ENCODE results near the gene ADCY7.

Gene ADCY7

GRCh38 chr16:50284131-50284911 lies 18.0 kb downstream of the ADCY7 start:
- DNase-seq = no peak

- DNase-seq = no peak
Measured at GRCh38 chr16:50285406-50286003, 19.2 kb downstream of the ADCY7 start.

GRCh38 chr16:50286681-50287080 lies 20.3 kb downstream of the ADCY7 start:
- no peak for DNase-seq

- DNase-seq = no peak
Measured at GRCh38 chr16:50288026-50288425, 21.7 kb downstream of the ADCY7 start.

GRCh38 chr16:50288920-50289319 lies 22.6 kb downstream of the ADCY7 start:
- DNase-seq = no peak

- DNase-seq = no peak
Measured at GRCh38 chr16:50289950-50290764, 23.8 kb downstream of the ADCY7 start.

- DNase-seq = no peak
Measured at GRCh38 chr16:50290856-50291255, 24.5 kb downstream of the ADCY7 start.

GRCh38 chr16:50291719-50292565 lies 25.6 kb downstream of the ADCY7 start:
- no peak for DNase-seq

GRCh38 chr16:50292566-50292948 lies 26.2 kb downstream of the ADCY7 start:
- no peak for DNase-seq

GRCh38 chr16:50293041-50293783 lies 26.9 kb downstream of the ADCY7 start:
- DNase-seq = no peak

GRCh38 chr16:50293994-50294855 lies 27.9 kb downstream of the ADCY7 start:
- no peak for DNase-seq

- no peak for DNase-seq
Measured at GRCh38 chr16:50294955-50295354, 28.6 kb downstream of the ADCY7 start.

GRCh38 chr16:50295541-50296132 lies 29.3 kb downstream of the ADCY7 start:
- DNase-seq = no peak

GRCh38 chr16:50296807-50297206 lies 30.5 kb downstream of the ADCY7 start:
- DNase-seq = no peak

GRCh38 chr16:50297301-50298074 lies 31.1 kb downstream of the ADCY7 start:
- no peak for DNase-seq

- DNase-seq = no peak
Measured at GRCh38 chr16:50298075-50298460, 31.7 kb downstream of the ADCY7 start.

GRCh38 chr16:50298591-50299507 lies 32.5 kb downstream of the ADCY7 start:
- DNase-seq = no peak

GRCh38 chr16:50299508-50300105 lies 33.3 kb downstream of the ADCY7 start:
- no peak for DNase-seq

All from T1000 (cell line).